Right ventricle myocardium inferior (tissue), 1 donor: Measurements from ENCODE around the gene SAMD4B. TPM values are rescaled to one million over a fixed set of nuclear protein-coding genes. Genes with fewer than 3 reads are reported as not detected.

Source experiments
- ATAC-seq: fragments of 200-7000 bp; cut with Tn5 transposase; one replicate; pipeline ENCODE4 v1.9.1; 2020; ENCODE audit warnings: mild to moderate bottlenecking, moderate library complexity
- DNase-seq: peaks from one replicate; pipeline ENCODE4 v3.0.0; 2021; ENCODE audit errors: missing footprints
- intact Hi-C: fragments of 100-400 bp; cut with DNase I; formaldehyde crosslinking; loops from one replicate; pipeline ENCODE4 v1.11.0; 2022
- long read RNA-seq: library from polyadenylated mRNA; unstranded; transcript quantifications from one replicate; pipeline ENCODE4 v2.0.0, GENCODE V29; 2021
- total RNA-seq: library from RNA; stranded (reverse); fragmentation: NEBNext Ultra II Directional; extraction: Animal tissue kit (Norgen Biotek cat#: 25700); gene quantifications from one replicate; pipeline ENCODE4 v1.2.1, GENCODE V29; 2021
- donor health status: DM: no; HTN: yes; CAD: no; lungs with severe emphysema.

SAMD4B gene
- 40.6 TPM for total RNA-seq
- long read RNA-seq, transcript SAMD4B-213 (12 exons, 3,664 nt), result major isoform, 7 of 48 reads
- long read RNA-seq, partial matches to known transcripts, result 19 of 48 reads
- long read RNA-seq, other reads (novel, unspliced or antisense), result 21 of 48 reads

GRCh38 chr19:39341719-39342604, at the start of gene SAMD4B:
SAMD4B (plus strand) TSS chr19:39342421; CDS start chr19:39356894, 14,473 bp downstream.
- DNase-seq (peak; percentile 99), ATAC-seq (peak; percentile 98)
- intact Hi-C loops, result loop anchor here (1.0 to 5.0 kb wide), 4 partner anchors 30 to 190 kb away; partner anchors contain the start of genes EID2B, MED29, PAF1 and PLEKHG2

GRCh38 chr19:39293394-39293793, 48.8 kb upstream of the SAMD4B start:
- DNase-seq (no peak), ATAC-seq (no peak)
- intact Hi-C loops, result no loop called here

GRCh38 chr19:39296055-39296645, 46.1 kb upstream of the SAMD4B start, which contains the start of gene IFNL1:
IFNL1 (plus strand) TSS chr19:39296407; CDS start chr19:39296422, 15 bp downstream.
- no peak for DNase-seq
- intact Hi-C loops, result no loop called here
- ATAC-seq, result no peak

- intact Hi-C loops, result no loop called here
- ATAC-seq, result no peak
- DNase-seq, result no peak
Observed at GRCh38 chr19:39296906-39297305, 45.3 kb upstream of the SAMD4B start.

- peak; percentile 26 for ATAC-seq
- intact Hi-C loops, result no loop called here
- no peak for DNase-seq
Observed at GRCh38 chr19:39297931-39298634, 44.1 kb upstream of the SAMD4B start.

GRCh38 chr19:39299404-39299803, 42.8 kb upstream of the SAMD4B start:
- no peak for DNase-seq
- no peak for ATAC-seq
- intact Hi-C loops, result no loop called here

GRCh38 chr19:39299832-39300231, 42.4 kb upstream of the SAMD4B start:
- DNase-seq, result no peak
- intact Hi-C loops, result no loop called here

GRCh38 chr19:39301021-39301420, 41.2 kb upstream of the SAMD4B start:
- DNase-seq (no peak), ATAC-seq (no peak)
- intact Hi-C loops, result no loop called here

More at GRCh38 chr19:39299832-39300231, 42.4 kb upstream of the SAMD4B start:
- ATAC-seq, result no peak

- DNase-seq, result no peak
- intact Hi-C loops, result no loop called here
- ATAC-seq, result no peak
Observed at GRCh38 chr19:39301562-39301961, 40.7 kb upstream of the SAMD4B start.

- no peak for DNase-seq
- no peak for ATAC-seq
- intact Hi-C loops, result no loop called here
Observed at GRCh38 chr19:39303373-39304184, 38.6 kb upstream of the SAMD4B start.

- intact Hi-C loops, result no loop called here
- no peak for ATAC-seq
- no peak for DNase-seq
Observed at GRCh38 chr19:39304185-39304513, 38.1 kb upstream of the SAMD4B start.

- DNase-seq (no peak), ATAC-seq (no peak)
- intact Hi-C loops, result no loop called here
Observed at GRCh38 chr19:39304701-39305571, 37.3 kb upstream of the SAMD4B start.

GRCh38 chr19:39306075-39306474, 36.1 kb upstream of the SAMD4B start:
- intact Hi-C loops, result no loop called here
- DNase-seq (no peak), ATAC-seq (no peak)

- ATAC-seq, result peak; percentile 39
- intact Hi-C loops, result no loop called here
- no peak for DNase-seq
Observed at GRCh38 chr19:39307046-39307821, 35.0 kb upstream of the SAMD4B start.

GRCh38 chr19:39307822-39308530, 34.2 kb upstream of the SAMD4B start:
- ATAC-seq (no peak), DNase-seq (no peak)
- intact Hi-C loops, result no loop called here

GRCh38 chr19:39308531-39309304, 33.5 kb upstream of the SAMD4B start:
- DNase-seq (no peak), ATAC-seq (no peak)
- intact Hi-C loops, result no loop called here
